NCI-H2029 (cell line): ENCODE measurements around the gene C22orf31.

Source experiments
- DNase-seq: peaks from one replicate; lab custom pipeline; 2025; lab: John Stamatoyannopoulos, UW

C22orf31 gene

GRCh38 chr22:29029202-29030000 is 32.2 kb downstream of the C22orf31 start:
- no peak for DNase-seq

DNA sequence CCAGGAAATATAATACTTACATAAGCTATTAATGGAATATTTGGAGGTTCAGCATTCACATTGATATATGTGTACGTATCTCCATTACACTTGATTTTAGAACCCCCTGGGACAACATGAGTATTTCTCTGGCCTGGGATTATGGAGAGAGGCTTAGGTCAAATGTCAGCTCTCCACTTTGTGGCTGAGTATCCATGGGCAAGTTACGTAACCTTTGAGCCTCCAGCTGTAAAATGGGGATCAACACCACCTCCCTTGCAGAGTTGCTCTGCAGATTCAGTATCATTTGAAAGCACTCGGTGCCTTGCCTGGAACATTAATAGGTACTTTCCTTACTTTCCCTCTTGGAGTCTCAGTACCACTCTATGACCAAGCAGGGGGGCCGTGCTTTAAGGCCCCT is 33.2 kb downstream of the C22orf31 start:
- no peak for DNase-seq

- DNase-seq = no peak
Measured at GRCh38 chr22:29026579-29026978, 35.1 kb downstream of the C22orf31 start.

- DNase-seq = no peak
Measured at GRCh38 chr22:29023172-29023796, 38.3 kb downstream of the C22orf31 start.

GRCh38 chr22:29022101-29022817 is 39.4 kb downstream of the C22orf31 start:
- no peak for DNase-seq

DNA sequence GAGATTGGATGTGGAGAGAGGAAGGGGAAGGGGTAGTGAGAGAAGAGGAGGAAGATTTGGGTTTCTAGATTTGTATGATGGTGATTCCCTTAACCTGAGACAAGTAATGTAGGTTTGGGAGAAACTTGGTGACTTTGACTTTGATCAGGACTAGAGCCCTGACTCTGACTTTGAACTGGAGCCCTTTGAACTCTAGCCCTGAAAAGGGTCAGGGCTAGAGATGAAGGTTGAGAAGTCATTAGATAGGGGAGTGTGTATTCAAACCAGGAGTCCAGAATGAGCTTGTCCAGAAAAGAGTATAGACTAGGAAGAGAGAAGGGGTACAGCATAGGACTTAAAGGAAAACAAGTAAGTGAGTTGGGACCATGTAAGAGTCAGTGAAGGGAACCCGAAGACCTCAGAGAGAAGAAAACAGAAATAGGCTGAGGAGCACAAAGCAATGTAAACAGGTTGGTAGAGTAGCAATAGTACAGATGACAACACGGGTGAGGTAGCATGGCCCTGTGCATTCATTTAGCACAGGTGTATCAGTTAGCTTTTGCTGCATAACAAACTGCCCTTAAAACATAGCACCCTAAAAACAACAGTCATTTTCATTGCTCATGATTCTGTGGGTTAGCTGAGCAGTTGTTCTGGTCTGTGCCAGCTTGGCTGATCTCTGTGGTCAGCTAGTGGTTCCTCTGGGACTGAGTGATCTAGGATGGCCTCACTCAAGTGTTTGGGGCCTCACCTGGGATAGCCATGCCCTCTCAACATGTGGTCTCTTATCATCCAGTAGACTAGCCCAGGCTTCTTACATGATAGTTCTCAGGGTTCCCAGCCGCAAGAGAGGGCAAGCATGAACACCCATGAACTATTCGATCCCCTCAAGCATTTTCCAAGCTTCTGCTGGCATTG is 43.1 kb downstream of the C22orf31 start:
- DNase-seq = no peak

DNA sequence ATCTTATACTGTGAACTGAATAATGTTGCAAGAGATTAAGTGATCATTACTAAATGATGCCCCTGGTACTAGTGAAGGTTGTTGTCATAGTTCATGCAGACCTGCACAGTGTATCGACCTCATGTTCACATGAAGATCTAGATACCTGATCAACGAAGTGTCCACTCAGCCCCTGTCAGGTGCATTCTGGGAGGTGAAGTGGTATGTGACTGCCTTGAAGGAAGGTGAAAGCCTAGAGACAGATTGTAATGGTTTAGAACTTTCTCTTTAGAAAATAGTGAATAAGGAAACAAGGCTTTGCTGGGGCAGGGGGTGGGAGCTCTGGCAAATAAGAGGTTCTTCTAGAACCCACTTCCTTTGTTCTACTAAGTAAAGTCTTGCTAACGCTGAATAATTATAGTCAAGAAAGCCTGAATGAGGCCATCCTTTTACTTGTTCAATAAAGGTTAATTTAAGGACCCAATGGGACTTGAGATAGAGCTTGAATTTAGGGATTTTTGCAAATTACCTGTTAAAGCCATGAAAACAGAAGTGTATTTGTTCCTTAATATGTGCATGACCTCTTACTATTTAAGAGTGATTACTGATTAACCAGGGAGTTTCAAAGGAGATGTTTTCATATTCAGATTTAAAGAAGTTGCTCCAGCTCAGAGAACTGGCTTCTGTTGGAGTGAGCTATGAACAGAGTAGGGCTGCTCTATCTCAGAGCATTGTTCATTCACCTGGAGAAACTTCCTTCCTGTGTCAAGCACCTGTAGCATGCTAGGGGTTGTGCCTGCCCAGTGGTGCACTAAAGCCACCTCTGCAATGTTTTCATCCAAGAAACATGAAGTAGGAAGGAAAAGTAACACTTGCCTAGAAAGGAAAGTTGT is 45.3 kb downstream of the C22orf31 start:
- no peak for DNase-seq

DNA sequence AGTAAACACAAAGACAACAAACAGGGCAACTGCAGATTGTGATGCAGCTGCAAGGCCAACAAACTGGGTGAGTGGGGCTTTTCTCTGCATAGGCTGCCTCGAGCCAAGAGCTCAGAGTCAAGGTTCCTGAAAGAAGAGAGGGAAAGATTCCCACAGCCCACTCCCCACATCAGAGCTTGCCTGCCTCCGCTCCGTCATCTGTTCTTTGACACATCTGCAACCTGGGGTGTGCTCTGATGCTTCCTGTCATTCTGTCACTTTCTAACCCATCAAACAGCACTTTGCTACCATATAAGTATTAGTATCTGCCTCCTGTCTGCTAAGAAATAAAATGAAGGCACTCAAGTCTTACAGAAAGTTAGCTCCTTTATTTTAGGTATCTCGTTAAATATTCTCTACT is 46.9 kb downstream of the C22orf31 start:
- no peak for DNase-seq

GRCh38 chr22:29014293-29014692 is 47.3 kb downstream of the C22orf31 start:
- no peak for DNase-seq

GRCh38 chr22:29012952-29013351 is 48.7 kb downstream of the C22orf31 start:
- DNase-seq = no peak

- DNase-seq = no peak
Measured at GRCh38 chr22:29012101-29012433, 49.6 kb downstream of the C22orf31 start.

GRCh38 chr22:29011240-29012100 is 50.2 kb downstream of the C22orf31 start:
- DNase-seq = peak; percentile 16

DNA sequence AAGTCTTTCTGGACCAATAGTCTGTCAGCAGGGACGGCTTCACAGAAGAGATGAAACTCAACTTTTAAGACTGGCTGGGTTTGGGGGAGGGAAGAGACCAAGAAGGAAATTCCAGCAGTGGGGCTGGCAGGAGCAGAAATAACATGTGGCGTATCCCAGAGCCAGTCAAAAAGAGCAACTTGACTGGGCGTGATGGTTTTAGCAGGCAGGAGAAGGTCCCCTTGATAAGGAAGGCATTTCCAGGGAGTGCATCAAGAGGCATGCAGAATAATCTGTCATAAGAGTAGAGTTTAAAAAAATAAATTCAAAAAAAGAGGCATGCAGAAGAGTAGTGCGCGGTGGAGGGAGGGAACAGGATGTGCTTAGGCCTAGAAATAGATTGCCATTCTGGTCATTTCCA is 52.5 kb downstream of the C22orf31 start:
- no peak for DNase-seq
